Ovary (tissue), 9 donors: ENCODE data around the gene ARHGEF39. TPM values are rescaled to one million over a fixed set of nuclear protein-coding genes. Genes with fewer than 3 reads are reported as not detected.
A peak's percentile ranks its signal among the peaks of the same experiment; 100 is the strongest.

ENCODE experiments used
- DNase-seq, 5 donors: peaks; one replicate each; pipeline ENCODE4 v3.0.0-alpha.2; 2019 to 2020
- H3K27ac ChIP-seq, 2 donors: fragments of 200-600 bp; one replicate each; pipeline versions ENCODE4 v1.5.1 to v1.8.0; 2019 to 2022
- H3K27me3 ChIP-seq: fragments of 200-600 bp; one replicate; pipeline ENCODE4 v1.8.0; 2022
- H3K36me3 ChIP-seq: fragments of 200-600 bp; sonication (generic); one replicate; pipeline ENCODE4 v1.5.1; 2019
- H3K4me1 ChIP-seq: one replicate; pipeline ENCODE4 v1.8.1; 2013; ENCODE audit warnings: mild to moderate bottlenecking, moderate library complexity; ENCODE audit not compliant: insufficient read depth
- H3K4me3 ChIP-seq: fragments of 200-600 bp; sonication (generic); one replicate; pipeline ENCODE4 v1.5.1; 2017
- H3K9me3 ChIP-seq, 2 donors: fragments of 200-600 bp in 1 of 2; sonication (generic) in 1 of 2; one replicate each; pipeline versions ENCODE4 v1.5.1 to v1.8.1; 2013 to 2019; ENCODE audit warnings: mild to moderate bottlenecking in 1 of 2, moderate library complexity in 1 of 2
- CTCF ChIP-seq, 3 donors: fragments of 450-650 bp in 2 of 3; fragments of 200-600 bp in 1 of 3; IDR thresholded peaks; one replicate each; pipeline versions ENCODE4 v1.5.1 to v1.8.0; 2016 to 2022; ENCODE audit warnings: antibody characterized with exemption in 3 of 3, mild to moderate bottlenecking in 1 of 3
- EP300 ChIP-seq: sonication (generic); formaldehyde crosslinking; IDR thresholded peaks from one replicate; pipeline ENCODE4 v1.6.1; 2017; ENCODE audit warnings: antibody characterized with exemption
- POLR2A ChIP-seq: fragments of 450-650 bp; IDR thresholded peaks from one replicate; pipeline ENCODE4 v1.6.1; 2017; ENCODE audit warnings: antibody characterized with exemption, mild to moderate bottlenecking, moderate library complexity
- WGBS, 3 donors: extraction: QIAGEN DNeasy Blood & Tissue Kit in 1 of 3; methylation state at CpG; one replicate each; pipeline versions ENCODE4 v1.1.5 to v1.1.7; 2013 to 2017; 5-methylcytosine and 5-hydroxymethylcytosine counted together
- intact Hi-C, 4 donors: fragments of 100-400 bp; cut with DNase I; formaldehyde crosslinking; loops; one replicate each; pipeline versions ENCODE4 v1.11.0 to v1.15.1; 2022 to 2023
- polyA plus RNA-seq, 2 donors: library from polyadenylated mRNA; stranded (reverse); fragments of 200-250 nt in 1 of 2; fragments of 350-450 nt in 1 of 2; fragmentation: Illumina TruSeq in 1 of 2; extraction: RNeasy Lipid Tissue Mini Kit (QIAGEN cat#74804) in 1 of 2; gene quantifications; one replicate each; pipeline ENCODE4 v1.2.3, GENCODE V29; 2013 to 2014
- total RNA-seq, 7 donors: library from RNA; depleted of rRNA in 2 of 7; stranded (reverse); fragments of >200 nt in 2 of 7; fragmentation: NEBNext Ultra II Directional in 3 of 7; extraction: Animal tissue kit (Norgen Biotek cat#: 25700) in 3 of 7; gene quantifications; one replicate each; pipeline versions ENCODE4 v1.1.0 to v1.2.4, GENCODE V29; 2016 to 2023
- donor health status: DM: no; HTN: no; CAD: no; lungs with moderate emphysema.
- donor health status: DM: no; HTN: no; CAD: no.
- donor health status: Bipolar disorder and iron deficiency.
- donor health status: DM: yes; HTN: yes; CAD: no.
- donor health status: DM: no; HTN: no; CAD: no.
- donor health status: DM: yes; HTN: yes; CAD: no.

Gene ARHGEF39
- total and polyA plus RNA-seq, 9 donors = 0.17 to 1.4 (median 0.52) TPM

GRCh38 chr9:35666549-35666948, 1.6 kb upstream of the ARHGEF39 start:
- Histone ChIP-seq H3K36me3 (no peaks in the 10 kb centered on the region), H3K4me1 (no peaks in the 10 kb centered on the region), H3K27me3 (no peaks in the 10 kb centered on the region), H3K27ac (no peak overlapping the region), H3K4me3 (no peak overlapping the region), H3K9me3 (no peaks in the 10 kb centered on the region)
- no peak for TF ChIP-seq POLR2A
- TF ChIP-seq EP300 = no peak
- TF ChIP-seq CTCF (IDR thresholded peaks at IDR 0.05) = no peak
- DNase-seq = no peak
- WGBS, 3 donors = 83 to 88% (median 85%) methylated on average over 5 of the region's 5 CpGs
- intact Hi-C loops = no loop called here

GRCh38 chr9:35666045-35666444, 1.1 kb upstream of the ARHGEF39 start:
- no peaks in the 10 kb centered on the region for H3K27me3 ChIP-seq
- no peaks in the 10 kb centered on the region for H3K9me3 ChIP-seq
- H3K27ac ChIP-seq = no peak overlapping the region
- intact Hi-C loops = no loop called here
- WGBS, 3 donors = 19 to 30% (median 26%) methylated on average over 1 of the region's 1 CpG
- no peak for DNase-seq
- H3K4me1 ChIP-seq = no peaks in the 10 kb centered on the region
- H3K36me3 ChIP-seq = no peaks in the 10 kb centered on the region
- no peak overlapping the region for H3K4me3 ChIP-seq
- TF ChIP-seq POLR2A (no peak), EP300 (no peak), CTCF (IDR thresholded peaks at IDR 0.05) (no peak)

- peak overlapping the region in 1 of 2 donors; percentile 24 for H3K27ac ChIP-seq
- 13 to 22% (median 19%) methylated on average over 5 of the region's 5 CpGs for WGBS, 3 donors
- H3K27me3 ChIP-seq = no peaks in the 10 kb centered on the region
- no peak for DNase-seq
- H3K4me3 ChIP-seq = peak overlapping the region; percentile 45
- H3K9me3 ChIP-seq = no peaks in the 10 kb centered on the region
- intact Hi-C loops = no loop called here
- no peaks in the 10 kb centered on the region for H3K4me1 ChIP-seq
- TF ChIP-seq EP300 = no peak
- TF ChIP-seq POLR2A = no peak
- TF ChIP-seq CTCF (IDR thresholded peaks at IDR 0.05) = no peak
- no peaks in the 10 kb centered on the region for H3K36me3 ChIP-seq
Measured at GRCh38 chr9:35665471-35665818, 450 bp upstream of the ARHGEF39 start.

GRCh38 chr9:35662437-35662836, 2.6 kb downstream of the ARHGEF39 start:
- intact Hi-C loops = loop anchor here in 2 of 4 donors (5.0 kb wide), 2 partner anchors 65 to 70 kb away; partner anchors contain the start of genes CREB3 (in 1 of the 2) and TLN1 (in 1 of the 2)
- H3K27ac ChIP-seq = no peak overlapping the region

More at GRCh38 chr9:35662437-35662836, 2.6 kb downstream of the ARHGEF39 start:
- TF ChIP-seq EP300 (no peak), POLR2A (no peak), CTCF (IDR thresholded peaks at IDR 0.05) (no peak)
- H3K4me1 ChIP-seq = no peaks in the 10 kb centered on the region
- DNase-seq = no peak
- no peak overlapping the region for H3K4me3 ChIP-seq
- no peaks in the 10 kb centered on the region for H3K36me3 ChIP-seq
- H3K9me3 ChIP-seq = no peaks in the 10 kb centered on the region
- 87 to 90% (median 88%) methylated on average over 7 of the region's 7 CpGs for WGBS, 3 donors
- no peaks in the 10 kb centered on the region for H3K27me3 ChIP-seq
